HEK293T (cell line): ENCODE measurements around the gene SELENOM.

ENCODE experiments used
- BHLHE40 ChIP-seq: fragments of 450-650 bp; IDR thresholded peaks from 2 replicates; pipeline ENCODE4 v1.6.1; 2016; ENCODE audit warnings: mild to moderate bottlenecking, moderate library complexity, borderline replicate concordance
- FOXK2 ChIP-seq: fragments of 450-650 bp; IDR thresholded peaks from 2 replicates; pipeline ENCODE4 v1.6.1; 2016; ENCODE audit warnings: mild to moderate bottlenecking
- PKNOX1 ChIP-seq: fragments of 450-650 bp; IDR thresholded peaks from 2 replicates; pipeline ENCODE4 v1.6.1; 2016
- SUZ12 ChIP-seq: fragments of 450-650 bp; IDR thresholded peaks from 2 replicates; pipeline ENCODE4 v1.6.1; 2016; ENCODE audit warnings: mild to moderate bottlenecking

GRCh38 chr22:31126128-31126868 is 18.9 kb upstream of the SELENOM start:
- TF ChIP-seq BHLHE40 (no peak), SUZ12 (no peak), FOXK2 (no peak), PKNOX1 (no peak)
